ENCODE data around the gene KIF21A. TPM values are rescaled to one million over a fixed set of nuclear protein-coding genes. Genes with fewer than 3 reads are reported as not detected.

Gene KIF21A
- total RNA-seq, 2 donors from 2014 or later = 32.3 to 35.3 TPM

GRCh38 chr12:39431002-39431796, 11.7 kb downstream of the KIF21A start:
- H3K4me1 Mint-ChIP-seq = peaks cover 5% of the 10 kb centered on the region
- TF ChIP-seq CTCF (conservative IDR thresholded peaks at IDR 0.05) = no peak
- no peak overlapping the region for H3K27ac Mint-ChIP-seq
- no peaks in the 10 kb centered on the region for H3K9me3 Mint-ChIP-seq
- no peaks in the 10 kb centered on the region for H3K27me3 ChIP-seq (ENCODE audit: control insufficient read depth, insufficient read depth, low read length, poor library complexity, severe bottlenecking)
- no peak overlapping the region for H3K4me3 ChIP-seq (ENCODE audit: low read length)
- H3K9me3 ChIP-seq (ENCODE audit: control insufficient read depth, low read length) = no peaks in the 10 kb centered on the region
- WGBS, 2 experiments (ENCODE audit: insufficient coverage in 1 of 2, insufficient read length in 1 of 2) = 85 to 100% methylated on average over 1 to 3 of the region's 3 CpGs
- H3K9ac ChIP-seq (ENCODE audit: extremely low read depth, low read length, poor library complexity, severe bottlenecking) = no peak overlapping the region
- no peaks in the 10 kb centered on the region for H3K4me1 ChIP-seq (ENCODE audit: control insufficient read depth, insufficient read depth, low read length)
- no peaks in the 10 kb centered on the region for H3K27me3 Mint-ChIP-seq (ENCODE audit: insufficient read depth)
- no peak for DNase-seq
- H3K27ac ChIP-seq (ENCODE audit: low read depth, low read length) = no peak overlapping the region
- peaks cover 3% of the 10 kb centered on the region for H3K36me3 Mint-ChIP-seq (ENCODE audit: low read depth)
- no peak overlapping the region for H3K4me3 Mint-ChIP-seq
- no peaks in the 10 kb centered on the region for H3K36me3 ChIP-seq (ENCODE audit: control insufficient read depth, insufficient read depth, low read length)

- no peak for DNase-seq
- Mint-ChIP-seq H3K9me3 (no peaks in the 10 kb centered on the region), H3K4me1 (peaks cover 5% of the 10 kb centered on the region), H3K36me3 (ENCODE audit: low read depth) (peaks cover 3% of the 10 kb centered on the region), H3K4me3 (no peak overlapping the region), H3K27me3 (ENCODE audit: insufficient read depth) (no peaks in the 10 kb centered on the region), H3K27ac (no peak overlapping the region)
- Histone ChIP-seq H3K9ac (ENCODE audit: extremely low read depth, low read length, poor library complexity, severe bottlenecking) (no peak overlapping the region), H3K9me3 (ENCODE audit: control insufficient read depth, low read length) (no peaks in the 10 kb centered on the region), H3K36me3 (ENCODE audit: control insufficient read depth, insufficient read depth, low read length) (no peaks in the 10 kb centered on the region), H3K27me3 (ENCODE audit: control insufficient read depth, insufficient read depth, low read length, poor library complexity, severe bottlenecking) (no peaks in the 10 kb centered on the region), H3K27ac (ENCODE audit: low read depth, low read length) (no peak overlapping the region), H3K4me1 (ENCODE audit: control insufficient read depth, insufficient read depth, low read length) (no peaks in the 10 kb centered on the region), H3K4me3 (ENCODE audit: low read length) (no peak overlapping the region)
- WGBS, 2 experiments (ENCODE audit: insufficient coverage in 1 of 2, insufficient read length in 1 of 2) = 82 to 93% methylated on average over 2 of the region's 2 CpGs
- no peak for TF ChIP-seq CTCF (conservative IDR thresholded peaks at IDR 0.05)
Measured at GRCh38 chr12:39429809-39430208, 13.1 kb downstream of the KIF21A start.

DNA sequence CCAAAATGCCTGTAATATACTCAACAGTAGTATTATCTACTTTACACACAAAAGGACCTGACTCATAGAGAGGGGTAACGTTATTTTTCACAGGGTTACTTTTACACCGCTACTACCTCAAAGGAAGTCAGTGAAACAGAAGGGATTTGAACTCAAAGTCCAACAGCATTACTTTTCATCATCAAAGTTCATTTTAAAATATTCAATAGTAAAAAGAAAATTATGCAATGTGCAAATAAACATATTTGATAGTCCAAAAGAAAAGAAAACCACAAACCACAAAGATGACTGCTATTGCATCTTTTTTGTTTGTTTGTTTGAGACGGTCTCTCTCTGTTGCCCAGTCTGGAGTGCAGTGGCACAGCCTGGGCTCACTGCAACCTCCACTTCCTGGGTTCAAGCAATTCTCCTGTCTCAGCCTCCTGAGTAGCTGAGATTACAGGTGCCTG, 15.5 kb downstream of the KIF21A start:
- TF ChIP-seq CTCF (conservative IDR thresholded peaks at IDR 0.05) = no peak
- Histone ChIP-seq H3K9me3 (ENCODE audit: control insufficient read depth, low read length) (no peaks in the 10 kb centered on the region), H3K9ac (ENCODE audit: extremely low read depth, low read length, poor library complexity, severe bottlenecking) (no peak overlapping the region), H3K4me1 (ENCODE audit: control insufficient read depth, insufficient read depth, low read length) (no peaks in the 10 kb centered on the region), H3K27me3 (ENCODE audit: control insufficient read depth, insufficient read depth, low read length, poor library complexity, severe bottlenecking) (no peaks in the 10 kb centered on the region), H3K4me3 (ENCODE audit: low read length) (no peak overlapping the region), H3K36me3 (ENCODE audit: control insufficient read depth, insufficient read depth, low read length) (no peaks in the 10 kb centered on the region), H3K27ac (ENCODE audit: low read depth, low read length) (no peak overlapping the region)
- H3K36me3 Mint-ChIP-seq (ENCODE audit: low read depth) = peaks cover 1% of the 10 kb centered on the region
- 94% methylated on average over 3 of the region's 3 CpGs; no CpG with 5 or more reads in 1 of the 2 experiments for WGBS, 2 experiments (ENCODE audit: insufficient coverage in 1 of 2, insufficient read length in 1 of 2)
- no peak overlapping the region for H3K4me3 Mint-ChIP-seq
- H3K27me3 Mint-ChIP-seq (ENCODE audit: insufficient read depth) = no peaks in the 10 kb centered on the region
- H3K4me1 Mint-ChIP-seq = peaks cover 5% of the 10 kb centered on the region
- no peak overlapping the region for H3K27ac Mint-ChIP-seq
- DNase-seq = no peak
- H3K9me3 Mint-ChIP-seq = no peaks in the 10 kb centered on the region
